T-helper 2 cell (primary cell): ENCODE data around the gene CD2AP.
"Not testable (repeated sequence)": the region's sequence is repeated elsewhere in the genome, so short reads cannot be mapped to it uniquely, and the experiment has no call there.

Experiments used
- DNase-seq, 5 experiments: peaks; one replicate each; pipeline versions ENCODE4 v3.0.0 to v3.0.0-alpha.2; 2012 to 2022
- total RNA-seq, 2 donors: gene quantifications; one replicate each; lab custom pipeline; 2026; lab: John Stamatoyannopoulos, UW

Gene CD2AP, protein sequence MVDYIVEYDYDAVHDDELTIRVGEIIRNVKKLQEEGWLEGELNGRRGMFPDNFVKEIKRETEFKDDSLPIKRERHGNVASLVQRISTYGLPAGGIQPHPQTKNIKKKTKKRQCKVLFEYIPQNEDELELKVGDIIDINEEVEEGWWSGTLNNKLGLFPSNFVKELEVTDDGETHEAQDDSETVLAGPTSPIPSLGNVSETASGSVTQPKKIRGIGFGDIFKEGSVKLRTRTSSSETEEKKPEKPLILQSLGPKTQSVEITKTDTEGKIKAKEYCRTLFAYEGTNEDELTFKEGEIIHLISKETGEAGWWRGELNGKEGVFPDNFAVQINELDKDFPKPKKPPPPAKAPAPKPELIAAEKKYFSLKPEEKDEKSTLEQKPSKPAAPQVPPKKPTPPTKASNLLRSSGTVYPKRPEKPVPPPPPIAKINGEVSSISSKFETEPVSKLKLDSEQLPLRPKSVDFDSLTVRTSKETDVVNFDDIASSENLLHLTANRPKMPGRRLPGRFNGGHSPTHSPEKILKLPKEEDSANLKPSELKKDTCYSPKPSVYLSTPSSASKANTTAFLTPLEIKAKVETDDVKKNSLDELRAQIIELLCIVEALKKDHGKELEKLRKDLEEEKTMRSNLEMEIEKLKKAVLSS
- 62.6 to 63.3 reads per million in 2 donors for total RNA-seq

DNA sequence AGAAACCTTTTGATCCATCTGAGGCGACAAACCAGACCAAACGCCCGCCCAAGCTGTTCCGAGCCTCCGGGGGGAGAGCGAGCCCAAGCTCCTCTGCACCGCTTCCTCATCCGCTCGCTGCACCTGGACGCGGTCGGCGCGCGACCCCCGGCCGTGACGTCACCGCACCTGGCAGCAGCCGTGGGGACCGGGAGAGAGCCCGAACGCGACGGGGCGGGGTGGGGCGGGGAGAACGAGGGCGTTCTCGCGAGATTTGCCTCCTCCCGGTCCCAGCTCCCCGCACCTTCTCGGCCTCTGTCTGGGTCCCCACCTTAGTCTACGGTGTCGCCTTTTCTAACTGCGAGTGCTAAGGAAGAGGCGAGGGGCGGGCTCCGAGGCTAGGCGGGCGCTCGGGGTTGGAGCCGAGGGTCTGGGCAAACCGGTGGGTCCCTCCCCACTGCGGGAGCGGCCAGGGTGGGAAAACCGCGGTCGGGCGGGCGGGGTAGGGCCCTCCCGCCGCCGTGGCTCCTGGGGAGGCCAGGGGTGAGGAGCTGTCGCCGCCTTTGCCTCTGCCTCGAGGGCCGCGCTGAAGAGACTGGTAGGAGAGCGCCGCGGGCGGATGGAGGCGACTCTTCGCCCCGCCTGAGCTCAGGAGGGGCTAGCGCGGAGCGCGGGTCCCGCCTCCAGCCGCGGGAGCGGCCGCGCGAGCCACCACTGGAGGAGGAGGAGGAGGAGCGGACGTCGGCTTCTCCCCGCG, at the start of gene CD2AP:
TSS of gene CD2AP (plus strand) at position 293 of the 736 bp plus-strand sequence. CDS start 456 bp downstream, outside the sequence.
- peak; percentile 79 to 96 (median 86) for DNase-seq

DNA sequence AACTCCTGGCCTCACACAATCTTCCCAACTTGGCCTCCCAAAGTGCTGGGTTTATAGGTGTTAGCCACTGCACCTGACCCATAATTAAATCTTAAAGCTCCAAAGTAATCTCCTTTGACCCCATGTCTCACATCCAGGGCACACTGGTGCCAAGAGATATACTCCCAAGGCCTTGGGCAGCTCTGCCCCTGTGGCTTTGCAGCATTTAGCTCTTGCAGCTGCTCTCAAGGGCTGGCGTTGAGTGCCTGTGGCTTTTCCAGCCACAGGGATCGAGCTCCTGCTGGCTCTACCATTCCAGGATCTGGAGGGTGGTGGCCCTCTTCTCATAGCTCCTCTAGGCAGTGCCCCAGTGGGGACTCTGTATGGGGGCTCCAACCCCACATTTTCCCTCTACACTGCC, 49.3 kb upstream of the CD2AP start:
- no peak for DNase-seq

DNA sequence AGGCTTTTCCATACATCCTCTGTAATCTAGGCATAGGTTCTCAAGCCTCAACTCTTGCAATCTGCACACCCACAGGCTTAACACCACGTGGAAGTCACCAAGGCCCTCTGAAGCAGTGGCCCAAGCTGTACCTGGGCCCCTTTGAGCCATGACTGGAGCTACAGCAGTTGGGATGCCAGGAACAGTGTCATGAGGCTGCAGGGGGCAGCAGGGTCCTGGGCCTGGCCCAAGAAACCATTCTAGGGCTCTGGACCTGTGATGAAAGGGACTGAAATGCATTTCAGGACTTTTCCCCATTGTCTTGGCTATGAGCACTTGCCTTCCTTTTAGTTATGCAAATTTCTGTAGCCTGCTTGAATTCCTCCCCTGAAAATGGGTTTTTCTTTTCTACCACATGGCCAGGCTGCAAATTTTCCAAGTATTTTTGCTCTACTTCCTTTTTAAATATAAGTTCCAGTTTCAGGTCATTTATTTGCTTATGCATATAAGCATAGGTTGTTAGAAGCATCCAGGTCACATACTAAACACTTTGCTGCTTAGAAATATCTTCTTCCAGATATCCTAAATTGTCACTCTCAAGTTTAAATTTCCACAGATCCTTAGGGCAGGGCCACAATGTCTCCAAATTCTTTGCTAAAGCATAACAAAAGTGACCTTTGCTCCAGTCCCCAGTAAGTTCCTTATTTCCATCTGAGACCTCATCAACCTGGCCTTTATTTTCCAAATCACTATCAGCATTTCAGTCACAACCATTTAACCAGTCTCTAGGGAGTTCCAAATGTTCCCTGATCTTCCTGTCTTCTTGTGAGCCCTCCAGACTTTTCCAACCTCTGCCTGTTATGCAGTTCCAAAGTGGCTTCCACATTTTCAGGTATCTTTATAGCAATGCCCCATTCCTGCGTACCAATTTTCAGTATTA, 48.6 kb upstream of the CD2AP start:
- DNase-seq = no peak

DNA sequence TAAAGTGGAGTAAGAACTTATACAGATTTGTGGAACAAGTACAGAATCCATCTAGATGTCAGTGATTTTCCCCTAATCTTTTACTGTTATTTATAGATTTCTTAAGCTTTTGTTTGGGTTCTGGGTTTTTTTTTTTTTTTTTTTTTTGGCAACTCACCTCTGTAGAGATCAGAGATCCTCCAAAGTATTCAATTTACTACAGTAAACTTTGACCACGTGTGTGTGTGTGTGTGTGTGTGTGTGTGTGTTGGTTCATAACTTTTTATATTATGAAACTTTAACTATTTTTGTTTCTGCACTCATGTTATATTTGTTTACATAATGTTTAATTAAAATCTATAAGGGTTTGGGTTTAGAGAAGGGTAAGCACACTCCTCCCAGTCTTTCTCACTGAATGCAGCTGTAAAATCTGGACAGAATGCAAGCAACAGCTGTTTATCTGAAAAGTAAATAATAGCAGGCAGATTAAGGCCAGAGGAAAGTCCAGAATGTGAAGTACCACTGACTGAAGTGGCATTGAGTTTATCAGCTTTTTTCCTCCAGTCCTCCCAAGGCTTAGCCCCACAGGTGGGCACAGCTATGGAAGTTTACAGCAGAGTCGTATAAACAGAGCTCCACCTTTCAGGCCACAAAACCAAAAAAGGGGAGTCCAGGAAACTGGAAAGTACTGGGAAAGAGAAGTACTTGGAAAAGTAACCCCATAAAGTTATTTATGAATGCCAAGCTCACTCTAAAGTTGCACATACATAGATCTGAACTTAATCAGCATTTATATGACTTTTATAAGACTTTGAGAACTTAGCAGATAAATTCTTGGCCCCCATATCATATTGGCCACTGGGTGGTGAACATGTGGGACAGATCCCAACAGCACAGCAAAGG, 43.0 kb upstream of the CD2AP start:
- no peak for DNase-seq

DNA sequence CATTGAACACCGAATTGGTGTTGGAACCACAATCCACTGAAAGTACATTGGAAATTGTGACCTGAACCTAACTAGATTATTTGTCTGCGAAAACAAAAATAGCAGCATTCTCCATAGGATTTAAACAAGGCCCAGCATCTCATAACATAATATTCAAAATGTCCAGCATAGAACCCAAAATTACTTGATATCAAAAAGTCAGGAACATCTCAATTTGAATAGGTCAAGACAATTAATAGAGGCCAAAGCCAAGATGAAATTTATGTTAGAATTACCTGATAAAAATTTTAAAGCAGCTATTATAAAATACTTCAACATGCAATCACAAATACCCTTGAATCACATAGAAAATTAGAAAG, 42.4 kb upstream of the CD2AP start:
- DNase-seq = no peak

DNA sequence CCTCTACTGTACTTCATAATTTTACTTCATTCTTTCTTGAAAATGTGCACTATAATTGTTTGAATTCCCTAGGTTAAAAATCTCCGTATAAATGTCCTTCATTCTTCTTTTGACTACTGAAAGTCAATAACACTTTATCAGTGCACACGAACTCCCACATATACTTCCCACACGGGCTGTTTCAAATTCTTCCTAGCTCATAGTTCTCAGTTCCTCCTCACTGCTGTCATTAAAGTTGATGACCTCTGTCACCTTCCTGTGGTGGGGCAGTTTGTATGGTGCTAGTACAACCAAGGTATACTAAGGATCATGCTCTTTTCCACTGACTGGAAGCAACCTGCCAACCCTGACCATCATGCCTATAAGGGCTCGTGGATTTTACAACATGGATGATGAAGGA, 40.0 kb upstream of the CD2AP start:
- no peak for DNase-seq

DNA sequence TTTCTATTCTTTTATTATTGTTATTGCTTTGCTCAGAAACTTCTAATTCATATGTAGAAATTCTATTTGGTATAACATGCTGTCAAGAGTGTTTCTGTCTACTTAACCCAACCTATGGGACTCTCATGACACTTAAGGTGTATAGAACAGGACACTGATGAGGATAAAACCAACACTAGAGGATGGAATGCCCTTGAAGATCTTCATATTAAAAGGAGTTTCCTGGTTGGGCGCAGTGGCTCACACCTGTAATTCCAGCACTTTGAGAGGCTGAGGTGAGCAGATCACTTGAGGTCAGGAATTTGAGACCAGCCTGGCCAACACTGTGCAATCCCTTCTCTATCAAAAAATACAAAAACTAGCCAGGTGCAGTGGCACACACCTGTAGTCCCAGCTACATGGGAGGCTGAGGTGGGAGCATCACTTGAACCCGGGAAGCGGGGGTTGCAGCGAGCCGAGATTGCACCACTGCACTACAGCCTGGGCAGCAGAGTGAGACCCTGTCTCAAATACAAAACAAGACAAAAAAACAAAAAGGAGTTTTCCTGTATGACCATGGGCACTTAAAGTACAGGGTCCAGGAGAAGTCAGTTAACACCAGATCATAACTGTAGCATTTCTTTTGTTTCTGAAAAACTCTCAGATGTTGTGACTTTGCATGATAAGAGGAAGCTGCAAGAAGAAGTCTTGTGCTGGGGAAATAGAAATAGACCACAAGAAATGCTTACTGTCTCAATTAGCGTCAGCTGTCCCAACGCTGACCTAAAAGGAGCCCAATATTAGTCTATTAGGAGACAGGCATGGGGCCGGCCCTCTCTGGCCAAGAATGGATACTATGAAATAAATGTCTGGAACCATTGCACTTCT, 38.9 kb upstream of the CD2AP start:
- DNase-seq = no peak

DNA sequence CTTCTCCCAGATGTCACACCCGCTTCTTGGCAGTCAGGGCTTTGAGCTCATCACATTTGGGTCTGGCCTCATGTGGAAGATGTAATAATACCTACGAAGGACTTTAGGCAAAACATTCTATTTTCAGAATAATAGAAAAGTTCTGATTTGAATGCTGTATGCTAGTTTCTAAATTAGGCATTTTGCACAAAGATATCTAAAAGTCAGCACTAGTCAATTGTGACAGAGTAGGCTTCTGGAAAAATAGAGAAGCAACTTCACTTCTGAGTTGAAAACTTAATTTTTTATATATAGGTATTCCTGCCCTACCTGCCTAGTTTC, 38.3 kb upstream of the CD2AP start:
- no peak for DNase-seq

DNA sequence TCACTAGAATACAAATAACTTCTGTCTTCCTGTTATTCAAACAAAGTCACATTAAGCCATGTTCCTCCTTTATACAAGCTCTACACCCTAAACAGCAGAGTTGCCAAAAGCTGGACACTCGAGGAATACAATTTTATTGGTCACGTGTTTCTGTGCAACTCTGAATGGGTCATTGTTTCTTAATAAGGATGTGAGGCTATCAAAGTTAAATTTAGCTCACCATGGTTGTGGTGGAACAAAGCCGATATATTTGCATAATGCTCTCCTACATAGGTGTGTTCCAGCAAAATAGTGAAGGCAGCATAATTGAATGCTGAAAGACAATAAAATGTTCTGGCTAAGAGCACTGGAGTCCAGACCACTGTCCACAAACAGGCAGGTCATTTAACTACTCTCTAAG, 36.9 kb upstream of the CD2AP start:
- DNase-seq = no peak

DNA sequence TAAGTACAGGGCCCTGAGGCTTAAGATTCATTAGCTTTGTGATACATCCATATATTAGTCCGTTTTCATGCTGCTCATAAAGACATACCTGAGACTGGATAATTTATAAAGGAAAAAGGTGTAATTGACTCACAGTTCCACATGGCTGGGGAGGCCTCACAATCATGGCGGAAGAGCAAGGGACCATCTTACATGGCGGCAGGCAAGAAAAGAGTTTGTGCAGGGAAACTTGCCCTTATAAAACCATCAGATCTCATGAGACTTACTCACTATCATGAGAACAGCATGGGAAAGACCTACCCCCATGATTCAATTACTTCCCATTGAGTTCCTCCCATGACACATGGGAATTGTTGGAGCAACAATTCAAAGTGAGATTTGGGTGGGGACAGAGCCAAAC, 32.6 kb upstream of the CD2AP start:
- not testable (repeated sequence) for DNase-seq

DNA sequence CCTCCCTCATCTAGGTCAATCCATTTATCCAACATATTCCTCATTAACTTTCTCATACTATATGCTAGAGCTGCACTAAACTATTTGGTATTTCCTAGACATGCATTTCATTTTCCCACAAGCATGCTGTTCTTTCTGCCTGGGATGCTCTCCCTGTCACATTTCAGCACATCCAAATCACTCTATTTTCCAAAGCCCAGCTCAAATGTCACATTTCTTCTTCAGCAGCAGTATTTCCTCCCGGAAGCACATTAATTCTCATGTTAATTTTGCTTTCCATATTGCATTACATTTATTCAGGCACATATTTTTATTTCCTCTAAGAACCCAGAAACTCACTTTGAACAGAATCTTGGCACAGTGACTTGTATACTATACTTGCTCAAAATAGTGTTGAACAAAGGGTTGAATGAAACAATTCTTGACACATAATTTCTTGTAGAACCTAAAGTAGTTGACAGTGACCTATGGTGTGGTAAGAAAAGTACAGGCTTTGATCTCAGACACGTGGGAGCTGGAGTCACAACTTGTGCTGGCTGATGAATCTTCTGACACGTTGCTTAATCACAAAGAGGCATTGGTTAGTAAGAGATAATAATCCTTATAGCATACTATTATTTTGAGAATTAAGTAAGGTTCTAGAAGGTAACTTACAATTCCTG, 30.8 kb upstream of the CD2AP start:
- DNase-seq = no peak

DNA sequence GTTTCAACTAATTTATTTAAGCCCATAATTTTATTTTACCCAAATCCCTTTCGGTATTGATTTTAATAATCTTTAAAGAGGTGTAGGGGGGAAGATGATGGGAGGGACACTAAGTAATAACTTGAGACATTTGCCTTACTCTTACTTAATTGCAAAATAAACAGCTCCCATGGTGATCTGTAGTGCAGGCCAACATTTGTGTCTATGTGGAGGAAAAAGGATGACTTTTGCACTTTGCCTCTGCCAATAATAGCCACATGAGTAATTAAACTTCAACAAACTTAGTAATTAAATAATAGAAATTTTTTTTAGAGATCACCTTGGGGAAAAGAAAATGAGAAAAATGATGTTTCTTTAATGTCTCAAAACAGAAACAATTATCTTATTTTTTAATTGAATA, 29.9 kb upstream of the CD2AP start:
- DNase-seq = no peak

DNA sequence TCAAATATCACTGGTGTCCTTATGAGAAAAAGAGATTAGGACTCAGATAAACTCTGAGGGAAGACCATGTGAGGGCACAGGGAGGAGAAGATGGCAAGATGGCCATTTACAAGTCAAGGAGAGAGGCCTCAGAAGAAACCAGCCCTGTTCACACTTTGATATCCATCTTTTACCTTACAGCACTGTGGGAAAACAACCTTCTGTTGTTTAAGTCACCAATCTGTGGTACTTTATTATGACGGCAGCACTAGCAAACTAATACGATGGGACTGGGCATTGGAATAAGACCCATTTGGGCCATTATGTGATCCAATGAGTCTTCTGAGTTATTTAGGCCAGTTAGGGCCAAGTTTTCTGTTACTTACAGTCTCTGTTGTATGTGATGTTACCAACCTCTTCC, 26.4 kb upstream of the CD2AP start:
- DNase-seq = no peak

DNA sequence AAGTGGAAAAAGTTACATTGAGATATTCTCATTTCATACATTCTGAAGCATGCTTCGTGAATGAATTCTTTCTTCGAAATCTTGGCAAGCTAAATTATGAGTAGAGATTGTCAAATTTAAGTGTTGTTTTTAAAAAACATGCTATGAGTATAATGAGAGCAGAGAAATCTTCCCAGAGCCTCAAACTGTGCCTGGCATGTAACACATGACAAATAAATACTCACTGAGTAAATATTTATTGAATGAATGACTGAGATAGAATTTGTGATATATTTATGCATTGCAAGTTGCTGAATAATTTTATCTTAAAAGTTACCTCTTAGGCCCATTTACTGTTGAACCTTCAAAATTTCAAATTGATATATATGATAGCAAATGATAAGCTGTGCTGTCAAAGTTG, 24.7 kb upstream of the CD2AP start:
- DNase-seq = no peak

DNA sequence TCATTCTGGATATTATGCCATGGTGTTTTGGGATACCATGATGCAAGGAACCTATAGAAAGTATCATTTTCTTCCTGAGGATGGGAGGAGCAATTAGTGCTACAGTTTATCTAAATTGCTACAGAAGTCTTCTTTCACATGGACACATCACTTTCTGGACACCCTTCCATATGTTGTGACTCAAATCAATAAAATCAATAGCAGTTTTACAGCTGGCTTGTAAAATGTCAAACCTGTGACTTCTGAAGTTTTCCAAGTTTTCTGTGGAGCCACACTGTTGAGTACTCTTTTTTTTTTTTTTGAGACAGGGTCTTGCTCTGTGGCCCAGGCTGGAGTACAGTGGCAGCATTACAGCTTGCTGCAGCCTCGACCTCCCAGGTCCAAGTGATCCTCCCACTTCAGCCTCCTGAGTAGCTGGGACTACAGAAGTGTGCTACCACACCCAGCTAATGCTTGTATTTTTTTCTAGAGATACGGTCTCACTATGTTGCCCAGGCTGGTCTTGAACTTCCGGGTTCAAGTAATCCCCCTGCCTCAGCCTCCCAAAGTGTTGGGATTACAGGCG, 24.1 kb upstream of the CD2AP start:
- DNase-seq = no peak

DNA sequence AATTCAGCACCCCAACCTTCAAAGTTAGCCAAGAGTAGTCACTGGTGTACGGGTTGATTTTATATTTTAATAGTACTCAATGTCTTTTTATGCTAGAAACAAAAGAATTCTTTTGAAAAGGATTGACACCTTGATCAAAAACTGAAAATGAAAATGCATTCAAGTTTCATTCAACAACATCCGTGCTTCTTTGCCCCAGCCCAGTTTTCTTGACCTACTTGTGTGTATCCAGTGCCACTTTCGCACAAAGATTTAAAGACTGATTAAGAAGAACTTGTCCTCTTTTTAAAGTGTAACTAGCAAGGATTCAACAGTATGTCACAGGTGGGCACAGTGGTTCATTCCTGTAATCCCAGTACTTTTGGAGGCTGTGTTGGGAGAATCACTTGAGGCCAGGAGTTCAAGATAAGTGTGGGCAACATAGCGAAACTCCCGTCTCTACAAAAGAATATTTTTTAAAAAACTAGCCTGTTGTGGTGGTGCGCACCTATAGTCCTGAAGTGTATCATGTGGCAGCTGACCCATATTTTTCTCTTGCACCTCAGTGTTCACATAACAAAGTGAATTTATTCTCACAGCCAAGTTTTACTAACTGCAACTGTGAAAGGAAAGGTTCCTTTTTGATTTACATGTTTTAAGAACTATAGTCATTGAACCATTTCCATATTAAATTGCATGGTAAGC, 22.7 kb upstream of the CD2AP start:
- DNase-seq = peak in 1 of 5 experiments; percentile 22

DNA sequence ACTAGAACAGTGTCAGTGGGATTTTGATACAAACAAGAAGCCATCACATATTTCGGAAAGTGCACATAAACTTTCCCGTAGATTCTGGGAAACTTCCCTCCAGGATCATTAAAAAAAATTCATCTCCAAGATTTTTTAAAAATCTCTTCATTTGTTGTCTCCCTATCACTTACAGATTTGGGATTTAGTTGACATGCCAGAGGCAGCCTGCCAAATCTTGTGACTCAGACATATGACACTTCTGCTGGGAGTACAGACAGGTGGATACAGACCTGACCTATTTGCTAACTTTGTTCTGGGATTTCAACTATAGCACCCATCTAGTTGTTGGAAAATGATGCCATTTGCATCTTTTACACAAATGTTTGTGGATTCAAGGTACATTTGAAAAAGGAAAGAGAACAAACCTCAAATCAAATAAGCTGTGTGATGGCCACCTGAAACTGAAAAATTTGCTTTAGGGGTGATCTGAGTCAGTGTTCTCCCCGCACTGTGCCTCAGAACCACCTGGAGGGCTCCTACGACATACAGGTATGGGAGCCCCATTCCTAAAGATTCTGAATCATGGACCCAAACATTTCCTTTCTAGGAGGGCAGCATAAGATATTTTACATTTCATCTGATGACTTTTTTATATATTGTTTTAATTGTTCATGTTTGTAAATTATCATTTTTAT, 21.9 kb upstream of the CD2AP start:
- no peak for DNase-seq

DNA sequence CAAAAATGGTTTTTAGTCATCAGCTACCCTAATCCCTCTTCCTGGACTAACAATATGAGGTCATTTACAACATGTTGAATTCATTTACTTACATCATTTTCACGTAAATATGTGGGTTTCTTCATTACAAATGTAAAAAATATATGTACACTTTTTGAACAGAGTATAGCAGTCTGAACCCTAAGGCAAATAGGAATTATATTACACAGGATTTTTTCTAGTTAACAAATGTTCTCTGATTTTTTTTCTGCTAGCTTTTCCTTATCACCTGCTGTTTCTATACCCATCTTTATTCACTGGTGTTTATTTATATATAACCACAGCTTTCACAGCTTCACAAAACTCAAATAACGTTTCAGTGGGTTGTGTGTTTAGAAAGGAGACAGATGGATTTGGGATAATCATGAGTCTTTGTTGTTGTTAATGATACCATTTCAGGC, 21.0 kb upstream of the CD2AP start:
- no peak for DNase-seq
